ENCODE data around the gene ABL2. TPM values are rescaled to one million over a fixed set of nuclear protein-coding genes. Genes with fewer than 3 reads are reported as not detected.

ABL2 gene
- total RNA-seq, 2 experiments from 2014 or later: 15.8 to 16.4 TPM

GRCh38 chr1:179052776-179053175 lies 176.7 kb downstream of the ABL2 start:
- ATAC-seq (ENCODE audit: poor library complexity) (no peak), DNase-seq (no peak)
- no peaks in the 10 kb centered on the region for H3K27me3 ChIP-seq (ENCODE audit: control insufficient read depth in 1 of 2, insufficient read depth in 2 of 2, low read length in 2 of 2)
- Mint-ChIP-seq H3K27ac (no peak overlapping the region), H3K4me3 (no peak overlapping the region), H3K4me1 (ENCODE audit: low read depth) (no peaks in the 10 kb centered on the region), H3K36me3 (ENCODE audit: low read depth) (peaks cover 57% of the 10 kb centered on the region), H3K9me3 (no peaks in the 10 kb centered on the region), H3K27me3 (no peaks in the 10 kb centered on the region)
- ChIA-PET CTCF (interaction anchor here (0.6 kb wide), 1 partner anchor 197 kb away, joined by 3 read pairs; no protein-coding TSS in a partner anchor), POLR2A (no interaction called here)
- H3K4me1 ChIP-seq (ENCODE audit: insufficient read depth, low read length): no peaks in the 10 kb centered on the region
- TF ChIP-seq, protein P1, sequence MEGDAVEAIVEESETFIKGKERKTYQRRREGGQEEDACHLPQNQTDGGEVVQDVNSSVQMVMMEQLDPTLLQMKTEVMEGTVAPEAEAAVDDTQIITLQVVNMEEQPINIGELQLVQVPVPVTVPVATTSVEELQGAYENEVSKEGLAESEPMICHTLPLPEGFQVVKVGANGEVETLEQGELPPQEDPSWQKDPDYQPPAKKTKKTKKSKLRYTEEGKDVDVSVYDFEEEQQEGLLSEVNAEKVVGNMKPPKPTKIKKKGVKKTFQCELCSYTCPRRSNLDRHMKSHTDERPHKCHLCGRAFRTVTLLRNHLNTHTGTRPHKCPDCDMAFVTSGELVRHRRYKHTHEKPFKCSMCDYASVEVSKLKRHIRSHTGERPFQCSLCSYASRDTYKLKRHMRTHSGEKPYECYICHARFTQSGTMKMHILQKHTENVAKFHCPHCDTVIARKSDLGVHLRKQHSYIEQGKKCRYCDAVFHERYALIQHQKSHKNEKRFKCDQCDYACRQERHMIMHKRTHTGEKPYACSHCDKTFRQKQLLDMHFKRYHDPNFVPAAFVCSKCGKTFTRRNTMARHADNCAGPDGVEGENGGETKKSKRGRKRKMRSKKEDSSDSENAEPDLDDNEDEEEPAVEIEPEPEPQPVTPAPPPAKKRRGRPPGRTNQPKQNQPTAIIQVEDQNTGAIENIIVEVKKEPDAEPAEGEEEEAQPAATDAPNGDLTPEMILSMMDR (IDR thresholded peaks at IDR 0.05): no peak
- intact Hi-C loops (cut with DNase I, micrococcal nuclease): no loop called here
- H3K36me3 ChIP-seq (ENCODE audit: insufficient read depth, low read length): peaks cover 24% of the 10 kb centered on the region
- no peak overlapping the region for H3K4me3 ChIP-seq (ENCODE audit: low read length)
- no peaks in the 10 kb centered on the region for H3K9me3 ChIP-seq (ENCODE audit: control insufficient read depth in 1 of 2, insufficient read depth in 1 of 2, low read length in 2 of 2)
- H3K27ac ChIP-seq (ENCODE audit: low read depth in 1 of 2, low read length in 2 of 2): no peak overlapping the region

Other genes starting within 250 kb of the ABL2 start
- 10 to 100 TPM; 12.1 to 12.9 TPM for gene FAM20B, start 203.8 kb downstream of the ABL2 start, total RNA-seq
- gene TOR3A, start 147.6 kb downstream of the ABL2 start, total RNA-seq: 10 to 100 TPM; 17.2 TPM
- gene SOAT1, start 64.1 kb upstream of the ABL2 start, total RNA-seq: 10 to 100 TPM; 35.7 to 37.2 TPM
- gene AXDND1, start 136.3 kb upstream of the ABL2 start, total RNA-seq: 1 to 10 TPM; 1.1 TPM